Esophagus muscularis mucosa (tissue), 4 donors: ENCODE measurements around the gene CYP1B1. TPM values are rescaled to one million over a fixed set of nuclear protein-coding genes. Genes with fewer than 3 reads are reported as not detected.

Experiments used
- DNase-seq: peaks from one replicate; pipeline ENCODE4 v3.0.0-alpha.2; 2017; ENCODE audit errors: extremely low spot score
- H3K27ac ChIP-seq, 4 donors: fragments of 200-600 bp; sonication (generic); replicated peaks in 1 of 4; 1 replicate in 3 of 4; 2 replicates in 1 of 4; pipeline ENCODE4 v1.5.1; 2016 to 2019; ENCODE audit warnings: mild to moderate bottlenecking in 1 of 4
- H3K27me3 ChIP-seq, 4 donors: fragments of 200-600 bp; sonication (generic); one replicate each; pipeline versions ENCODE4 v1.5.1 to v1.6.0; 2016 to 2019
- H3K36me3 ChIP-seq, 4 donors: fragments of 200-600 bp; sonication (generic); one replicate each; pipeline ENCODE4 v1.5.1; 2016 to 2019
- H3K4me1 ChIP-seq, 4 donors: fragments of 200-600 bp; sonication (generic); one replicate each; pipeline ENCODE4 v1.5.1; 2016 to 2019
- H3K4me3 ChIP-seq, 4 donors: fragments of 200-600 bp; sonication (generic); 1 replicate in 2 of 4; 2 replicates in 2 of 4; pipeline ENCODE4 v1.5.1; 2016 to 2019; ENCODE audit warnings: mild to moderate bottlenecking in 4 of 4, moderate library complexity in 1 of 4
- H3K9me3 ChIP-seq, 4 donors: fragments of 200-600 bp; sonication (generic); 1 replicate in 3 of 4; 2 replicates in 1 of 4; pipeline ENCODE4 v1.5.1; 2016 to 2019
- EP300 ChIP-seq: sonication (generic); formaldehyde crosslinking; IDR thresholded peaks from one replicate; pipeline ENCODE4 v1.6.1; 2017; ENCODE audit warnings: antibody characterized with exemption
- POLR2A ChIP-seq: fragments of 450-650 bp; IDR thresholded peaks from one replicate; pipeline ENCODE4 v1.6.1; 2017; ENCODE audit warnings: antibody characterized with exemption, moderate library complexity, mild to moderate bottlenecking, low read depth
- POLR2AphosphoS5 ChIP-seq, 2 donors: sonication (generic); formaldehyde crosslinking; IDR thresholded peaks; one replicate each; pipeline ENCODE4 v1.6.1; 2017; ENCODE audit warnings: antibody characterized with exemption in 2 of 2
- WGBS: methylation state at CpG from one replicate; pipeline ENCODE4 v1.1.5; 2018; 5-methylcytosine and 5-hydroxymethylcytosine counted together
- intact Hi-C: fragments of 100-400 bp; cut with DNase I; formaldehyde crosslinking; loops from one replicate; pipeline ENCODE4 v1.15.1; 2023
- total RNA-seq, 4 donors: library from RNA; depleted of rRNA; stranded (reverse); fragments of >200 nt; gene quantifications; one replicate each; pipeline versions ENCODE4 v1.1.0 to v1.2.1, GENCODE V29; 2016
- TF ChIP-seq, protein P1 (sequence below), 3 experiments: fragments of 200-600 bp in 2 of 3; fragments of 450-650 bp in 1 of 3; sonication (generic) in 2 of 3; IDR thresholded peaks; one replicate each; pipeline ENCODE4 v1.5.1; 2017 to 2019; ENCODE audit warnings: antibody characterized with exemption in 3 of 3, mild to moderate bottlenecking in 2 of 3, moderate library complexity in 1 of 3

The CYP1B1 gene
- total RNA-seq, 4 donors from 2014 or later, result 20.8 to 60.3 (median 37.6) TPM

GRCh38 chr2:38064801-38065501 is 11.0 kb downstream of the CYP1B1 start:
- no peak overlapping the region for H3K4me3 ChIP-seq
- no peaks in the 10 kb centered on the region for H3K9me3 ChIP-seq
- H3K27ac ChIP-seq, result no peak overlapping the region
- DNase-seq, result no peak
- H3K27me3 ChIP-seq, result no peaks in the 10 kb centered on the region
- intact Hi-C loops, result no loop called here
- H3K36me3 ChIP-seq, result no peaks in the 10 kb centered on the region
- no peak for TF ChIP-seq POLR2A
- TF ChIP-seq, protein P1, sequence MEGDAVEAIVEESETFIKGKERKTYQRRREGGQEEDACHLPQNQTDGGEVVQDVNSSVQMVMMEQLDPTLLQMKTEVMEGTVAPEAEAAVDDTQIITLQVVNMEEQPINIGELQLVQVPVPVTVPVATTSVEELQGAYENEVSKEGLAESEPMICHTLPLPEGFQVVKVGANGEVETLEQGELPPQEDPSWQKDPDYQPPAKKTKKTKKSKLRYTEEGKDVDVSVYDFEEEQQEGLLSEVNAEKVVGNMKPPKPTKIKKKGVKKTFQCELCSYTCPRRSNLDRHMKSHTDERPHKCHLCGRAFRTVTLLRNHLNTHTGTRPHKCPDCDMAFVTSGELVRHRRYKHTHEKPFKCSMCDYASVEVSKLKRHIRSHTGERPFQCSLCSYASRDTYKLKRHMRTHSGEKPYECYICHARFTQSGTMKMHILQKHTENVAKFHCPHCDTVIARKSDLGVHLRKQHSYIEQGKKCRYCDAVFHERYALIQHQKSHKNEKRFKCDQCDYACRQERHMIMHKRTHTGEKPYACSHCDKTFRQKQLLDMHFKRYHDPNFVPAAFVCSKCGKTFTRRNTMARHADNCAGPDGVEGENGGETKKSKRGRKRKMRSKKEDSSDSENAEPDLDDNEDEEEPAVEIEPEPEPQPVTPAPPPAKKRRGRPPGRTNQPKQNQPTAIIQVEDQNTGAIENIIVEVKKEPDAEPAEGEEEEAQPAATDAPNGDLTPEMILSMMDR (IDR thresholded peaks at IDR 0.05), result no peak
- TF ChIP-seq POLR2AphosphoS5 (IDR thresholded peaks at IDR 0.05), result no peak
- TF ChIP-seq EP300, result no peak
- WGBS, result 79% methylated on average over 5 of the region's 5 CpGs
- peaks cover 0 to 5% (median 0%) of the 10 kb centered on the region in 4 donors for H3K4me1 ChIP-seq

DNA sequence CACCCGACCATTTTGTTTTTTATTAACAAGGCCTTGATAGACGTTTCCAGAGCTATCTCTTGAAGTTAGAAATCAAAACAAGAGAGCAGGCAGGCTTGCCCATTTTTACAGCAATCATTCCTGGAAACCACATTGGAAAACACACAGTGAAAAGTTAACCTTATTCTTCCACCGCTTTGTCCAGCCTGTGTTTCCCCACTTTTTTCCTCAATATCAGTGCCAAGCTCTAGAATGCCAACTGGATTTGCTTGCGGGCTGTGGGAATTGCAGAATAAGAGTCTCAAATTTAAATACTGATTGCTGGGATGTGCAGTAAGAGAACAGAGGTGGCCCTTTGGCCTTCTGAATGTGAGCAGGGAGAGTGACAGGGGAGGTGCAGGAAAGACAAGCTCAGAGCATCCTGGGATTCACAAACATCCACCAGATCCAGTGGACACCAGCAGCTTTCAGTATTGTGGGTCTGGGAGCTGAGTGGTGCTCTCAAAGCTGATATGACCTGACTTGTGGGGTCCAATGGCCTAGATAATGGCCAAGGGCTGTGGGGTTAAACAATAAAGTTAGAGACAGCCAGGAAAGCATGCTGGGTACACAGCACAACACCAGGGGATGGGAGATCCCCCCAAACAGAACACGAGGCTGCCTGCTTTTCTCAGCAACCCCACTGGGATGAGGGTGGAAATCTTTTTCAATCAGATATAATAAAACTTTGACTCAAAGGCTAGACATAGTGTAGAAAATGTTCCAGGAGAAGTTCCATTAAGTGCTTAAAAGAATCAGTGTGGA is 15.5 kb downstream of the CYP1B1 start:
- Histone ChIP-seq H3K27ac (no peak overlapping the region), H3K4me1 (no peaks in the 10 kb centered on the region), H3K27me3 (no peaks in the 10 kb centered on the region), H3K4me3 (no peak overlapping the region), H3K36me3 (no peaks in the 10 kb centered on the region), H3K9me3 (no peaks in the 10 kb centered on the region)
- intact Hi-C loops, result no loop called here
- 81% methylated on average over 5 of the region's 5 CpGs for WGBS
- DNase-seq, result no peak
- TF ChIP-seq EP300 (no peak), POLR2A (no peak), POLR2AphosphoS5 (IDR thresholded peaks at IDR 0.05) (no peak)
- TF ChIP-seq, protein P1 (IDR thresholded peaks at IDR 0.05), result no peak

GRCh38 chr2:38057651-38058410 is 18.1 kb downstream of the CYP1B1 start:
- Histone ChIP-seq H3K4me3 (no peak overlapping the region), H3K27me3 (no peaks in the 10 kb centered on the region), H3K36me3 (no peaks in the 10 kb centered on the region), H3K9me3 (no peaks in the 10 kb centered on the region), H3K27ac (no peak overlapping the region), H3K4me1 (no peaks in the 10 kb centered on the region)
- no peak for DNase-seq
- intact Hi-C loops, result no loop called here
- no peak for TF ChIP-seq POLR2AphosphoS5 (IDR thresholded peaks at IDR 0.05)
- TF ChIP-seq, protein P1 (IDR thresholded peaks at IDR 0.05), result no peak
- TF ChIP-seq POLR2A, result no peak
- no peak for TF ChIP-seq EP300
- WGBS, result 77% methylated on average over 3 of the region's 3 CpGs

DNA sequence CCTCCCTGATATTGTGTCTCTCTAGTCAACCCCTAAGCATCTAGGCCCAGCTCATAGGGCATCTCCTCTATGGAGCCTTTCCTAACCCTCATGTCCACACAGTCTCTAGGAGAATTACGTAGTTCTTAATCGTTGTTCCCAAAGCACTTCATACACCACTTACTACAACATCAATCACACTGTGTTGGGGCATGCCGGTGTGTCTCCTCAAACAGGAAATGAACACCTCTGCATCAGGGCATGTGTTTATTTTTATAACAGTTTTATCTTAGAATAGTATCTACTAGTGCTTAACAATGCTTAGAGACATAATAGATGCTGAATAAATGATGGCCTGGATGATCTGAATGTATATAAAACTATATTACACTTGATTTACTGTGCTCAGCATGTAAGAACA is 19.7 kb downstream of the CYP1B1 start:
- Histone ChIP-seq H3K36me3 (no peaks in the 10 kb centered on the region), H3K4me3 (no peak overlapping the region), H3K9me3 (no peaks in the 10 kb centered on the region), H3K27ac (no peak overlapping the region), H3K27me3 (no peaks in the 10 kb centered on the region), H3K4me1 (no peaks in the 10 kb centered on the region)
- 38% methylated on average over 3 of the region's 3 CpGs for WGBS
- no peak for DNase-seq
- intact Hi-C loops, result no loop called here
- TF ChIP-seq, protein P1 (IDR thresholded peaks at IDR 0.05), result no peak
- no peak for TF ChIP-seq EP300
- no peak for TF ChIP-seq POLR2A
- TF ChIP-seq POLR2AphosphoS5 (IDR thresholded peaks at IDR 0.05), result no peak
